Testis (tissue), 2 donors: Measurements from ENCODE around the gene STRIP1.

Experiments
- POLR2A ChIP-seq: fragments of 450-650 bp; IDR thresholded peaks from one replicate; pipeline ENCODE4 v1.6.1; 2017; ENCODE audit warnings: antibody characterized with exemption, mild to moderate bottlenecking, moderate library complexity
- TF ChIP-seq, protein P1 (sequence below), 3 experiments: fragments of 450-650 bp in 2 of 3; fragments of 200-600 bp in 1 of 3; sonication (generic) in 1 of 3; IDR thresholded peaks; one replicate each; pipeline ENCODE4 v1.5.1; 2016 to 2019; ENCODE audit warnings: antibody characterized with exemption in 3 of 3, mild to moderate bottlenecking in 2 of 3, moderate library complexity in 1 of 3

DNA sequence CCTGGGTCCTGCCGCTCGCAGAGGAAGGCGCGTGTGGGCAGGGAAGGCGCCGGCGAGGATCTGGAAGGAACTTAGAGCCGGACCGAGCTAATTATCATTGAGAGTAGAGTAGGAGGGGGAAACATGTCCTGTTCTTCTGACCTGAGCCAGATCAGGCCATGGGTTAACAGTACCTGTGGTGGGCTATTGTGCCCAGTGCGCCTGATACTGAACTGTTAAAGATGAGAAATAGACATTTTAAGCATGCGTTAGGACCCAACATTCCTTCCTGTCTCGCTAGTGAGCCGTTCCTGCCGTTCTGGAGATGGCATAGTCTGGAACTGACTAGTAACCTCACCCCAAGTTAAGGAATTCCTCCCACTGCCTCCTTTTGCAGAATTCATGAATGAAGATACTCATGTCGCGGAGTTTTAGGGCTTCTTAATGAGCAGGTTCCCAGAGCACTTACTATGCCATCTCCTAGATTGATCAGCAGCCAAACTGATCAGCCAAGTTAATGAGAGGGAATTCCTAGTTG, 870 bp downstream of the STRIP1 start:
- TF ChIP-seq, protein P1, sequence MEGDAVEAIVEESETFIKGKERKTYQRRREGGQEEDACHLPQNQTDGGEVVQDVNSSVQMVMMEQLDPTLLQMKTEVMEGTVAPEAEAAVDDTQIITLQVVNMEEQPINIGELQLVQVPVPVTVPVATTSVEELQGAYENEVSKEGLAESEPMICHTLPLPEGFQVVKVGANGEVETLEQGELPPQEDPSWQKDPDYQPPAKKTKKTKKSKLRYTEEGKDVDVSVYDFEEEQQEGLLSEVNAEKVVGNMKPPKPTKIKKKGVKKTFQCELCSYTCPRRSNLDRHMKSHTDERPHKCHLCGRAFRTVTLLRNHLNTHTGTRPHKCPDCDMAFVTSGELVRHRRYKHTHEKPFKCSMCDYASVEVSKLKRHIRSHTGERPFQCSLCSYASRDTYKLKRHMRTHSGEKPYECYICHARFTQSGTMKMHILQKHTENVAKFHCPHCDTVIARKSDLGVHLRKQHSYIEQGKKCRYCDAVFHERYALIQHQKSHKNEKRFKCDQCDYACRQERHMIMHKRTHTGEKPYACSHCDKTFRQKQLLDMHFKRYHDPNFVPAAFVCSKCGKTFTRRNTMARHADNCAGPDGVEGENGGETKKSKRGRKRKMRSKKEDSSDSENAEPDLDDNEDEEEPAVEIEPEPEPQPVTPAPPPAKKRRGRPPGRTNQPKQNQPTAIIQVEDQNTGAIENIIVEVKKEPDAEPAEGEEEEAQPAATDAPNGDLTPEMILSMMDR (IDR thresholded peaks at IDR 0.05): no peak
- TF ChIP-seq POLR2A: no peak
